ENCODE results near the gene ATXN2L.

The ATXN2L gene

DNA sequence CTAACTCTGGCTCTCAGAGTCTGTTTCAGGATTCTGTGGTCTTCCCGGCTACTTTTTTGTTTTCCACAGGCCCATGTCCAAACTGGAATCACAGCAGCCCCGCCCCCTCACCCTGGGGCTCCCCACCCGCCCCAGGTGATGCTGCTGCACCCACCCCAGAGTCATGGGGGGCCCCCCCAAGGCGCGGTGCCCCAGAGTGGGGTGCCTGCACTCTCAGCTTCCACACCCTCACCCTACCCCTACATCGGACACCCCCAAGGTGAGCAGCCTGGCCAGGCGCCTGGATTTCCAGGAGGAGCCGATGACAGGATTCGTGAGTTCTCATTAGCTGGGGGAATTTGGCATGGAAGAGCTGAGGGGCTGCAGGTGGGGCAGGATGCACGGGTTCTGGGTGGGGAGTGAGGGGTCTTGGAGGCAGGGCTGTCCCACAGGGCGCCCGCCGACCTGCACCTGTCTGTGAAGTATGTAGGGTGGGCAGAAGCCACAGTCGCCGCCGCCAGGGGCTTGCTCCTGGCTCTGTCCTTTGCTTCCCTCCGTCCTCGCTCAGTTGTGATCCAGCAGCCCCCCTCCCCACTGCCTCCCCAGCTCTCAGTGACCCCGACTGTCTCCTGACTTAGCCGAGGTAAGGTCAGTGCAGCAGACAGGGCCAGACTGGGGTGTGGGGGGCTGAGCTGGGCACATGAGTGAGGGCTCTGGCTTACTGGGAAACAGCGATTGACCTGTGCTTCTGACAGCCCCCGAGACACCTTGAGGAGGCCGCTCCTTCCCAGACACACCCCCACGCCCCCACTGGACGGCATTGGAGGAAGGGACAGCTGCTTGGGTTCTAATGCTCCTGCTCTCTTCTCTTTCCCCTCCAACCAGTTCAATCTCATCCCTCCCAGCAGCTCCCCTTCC, 13.3 kb downstream of the ATXN2L start:
- no peak for TF ChIP-seq Cebpa-rat (IDR thresholded peaks at IDR 0.05)
- Histone ChIP-seq H3K4me2 (no peak overlapping the region), H3K27me3 (no peaks in the 10 kb centered on the region), H4K20me1 (peaks cover 56 to 100% (median 93%) of the 10 kb centered on the region in 11 experiments; a peak in 21 of 22 replicates), H3K4me3 (no peak overlapping the region), H3K9ac (no peak overlapping the region), H3K36me3 (peaks cover 72 to 97% (median 89%) of the 10 kb centered on the region in 11 experiments), H3K27ac (no peak overlapping the region), H3K9me3 (replicated peaks in 1 of 11) (no peaks in the 10 kb centered on the region), H3K4me1 (peaks cover 0 to 34% (median 7%) of the 10 kb centered on the region in 10 experiments; a peak in 9 of 20 replicates)

DNA sequence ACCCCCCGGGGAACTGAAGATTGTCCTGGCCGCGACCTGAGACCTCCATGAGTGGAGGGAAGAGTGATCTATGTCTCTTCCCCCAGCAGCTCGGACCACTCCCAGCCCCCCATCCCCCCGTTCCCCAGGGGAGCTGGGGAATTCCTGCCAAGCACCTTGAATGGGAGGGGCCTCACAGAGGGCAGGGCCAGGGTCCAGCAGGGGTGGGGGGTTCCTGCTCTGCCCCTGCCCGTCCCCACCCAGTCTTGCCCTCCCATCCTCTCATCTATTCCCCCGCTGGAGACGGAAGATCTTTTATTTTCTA, 13.9 kb downstream of the ATXN2L start:
- no peak for TF ChIP-seq Cebpa-rat (IDR thresholded peaks at IDR 0.05)
- Histone ChIP-seq H3K4me2 (no peak overlapping the region), H3K4me3 (no peak overlapping the region), H3K9ac (no peak overlapping the region), H3K27ac (no peak overlapping the region), H3K27me3 (no peaks in the 10 kb centered on the region), H3K4me1 (peaks cover 0 to 34% (median 7%) of the 10 kb centered on the region in 10 experiments; a peak in 9 of 20 replicates), H3K36me3 (peaks cover 72 to 97% (median 89%) of the 10 kb centered on the region in 11 experiments), H3K9me3 (replicated peaks in 1 of 11) (no peaks in the 10 kb centered on the region), H4K20me1 (peaks cover 51 to 100% (median 87%) of the 10 kb centered on the region in 11 experiments; a peak in 21 of 22 replicates)

DNA sequence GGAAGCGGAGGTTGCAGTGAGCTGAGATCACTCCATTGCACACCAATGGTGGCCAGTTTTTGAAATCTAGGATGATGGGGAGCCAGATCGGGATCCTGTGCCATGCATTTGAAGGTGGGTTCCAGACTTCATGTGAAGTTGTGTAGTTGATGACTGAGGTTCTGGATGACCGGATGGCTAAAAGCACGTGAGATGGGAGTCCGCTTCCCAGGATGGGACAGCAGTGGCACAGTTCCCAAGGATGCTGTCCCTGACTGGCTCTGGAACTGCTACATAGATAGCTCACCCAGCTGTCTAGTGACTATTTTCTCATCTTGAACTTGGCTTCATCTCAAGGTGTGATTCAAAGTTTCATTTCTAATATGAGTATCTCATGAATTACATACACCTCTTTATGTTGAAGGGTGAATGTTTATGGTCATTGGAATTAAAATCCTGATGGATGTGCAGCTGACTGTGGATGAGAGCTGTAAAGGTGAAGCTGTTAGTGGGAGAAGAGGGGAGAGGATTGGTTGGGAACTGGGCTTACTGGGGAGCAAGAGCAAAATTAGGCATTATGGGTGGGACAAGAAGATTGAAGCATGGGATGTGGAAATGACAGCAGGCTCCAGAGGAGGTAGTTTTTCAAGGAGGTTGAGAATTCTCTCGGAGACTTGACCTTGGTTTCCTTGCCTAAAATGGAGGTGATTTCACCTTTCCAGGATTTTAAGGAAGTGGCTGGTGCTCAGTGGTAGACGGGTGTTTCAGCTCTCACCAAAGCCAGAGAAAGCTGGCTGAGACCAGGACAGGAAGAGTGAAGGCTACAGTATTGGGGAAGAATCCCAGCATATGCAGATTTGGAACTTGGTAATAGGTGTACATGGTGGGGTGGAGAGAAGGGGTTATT, 15.1 kb downstream of the ATXN2L start:
- H3K9ac ChIP-seq, result no peak overlapping the region
- no peak overlapping the region for H3K27ac ChIP-seq
- peaks cover 38 to 100% (median 87%) of the 10 kb centered on the region in 11 experiments; a peak in 21 of 22 replicates for H4K20me1 ChIP-seq
- peak overlapping the region in 2 of 11 experiments; percentile 2 to 47; a peak in 2 of 22 replicates for H3K4me2 ChIP-seq
- H3K9me3 ChIP-seq (replicated peaks in 1 of 11), result no peaks in the 10 kb centered on the region
- TF ChIP-seq Cebpa-rat (IDR thresholded peaks at IDR 0.05), result no peak
- H3K4me3 ChIP-seq, result no peak overlapping the region
- H3K4me1 ChIP-seq, result peaks cover 0 to 34% (median 7%) of the 10 kb centered on the region in 10 experiments; a peak in 9 of 20 replicates
- H3K36me3 ChIP-seq, result peaks cover 72 to 97% (median 89%) of the 10 kb centered on the region in 11 experiments
- no peaks in the 10 kb centered on the region for H3K27me3 ChIP-seq

DNA sequence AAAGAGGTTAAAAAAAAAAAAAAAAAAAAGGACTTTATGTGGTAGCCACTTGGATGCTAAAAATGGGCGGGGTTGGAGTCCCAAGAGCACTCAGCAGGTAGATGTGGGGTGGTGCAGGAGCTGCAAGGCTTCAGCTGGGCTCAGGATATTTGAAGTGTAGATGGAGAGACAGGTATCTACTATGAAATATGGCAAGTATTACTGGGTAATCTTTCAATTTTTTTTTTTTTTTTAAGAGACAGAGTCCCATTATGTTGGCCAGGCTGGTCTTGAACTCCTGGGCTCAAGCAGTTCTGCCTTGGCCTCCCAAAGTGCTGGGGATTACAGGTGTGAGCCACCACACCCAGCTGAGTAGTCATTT, 15.7 kb downstream of the ATXN2L start:
- no peak for TF ChIP-seq Cebpa-rat (IDR thresholded peaks at IDR 0.05)
- Histone ChIP-seq H3K4me1 (peaks cover 0 to 34% (median 7%) of the 10 kb centered on the region in 10 experiments; a peak in 9 of 20 replicates), H4K20me1 (peaks cover 32 to 100% (median 87%) of the 10 kb centered on the region in 11 experiments; a peak in 21 of 22 replicates), H3K9me3 (replicated peaks in 1 of 11) (no peaks in the 10 kb centered on the region), H3K9ac (0 out of 22 replicates have a peak overlapping the region, but pooled peaks of 1 of the 11 experiments have one; percentile 33), H3K4me3 (no peak overlapping the region), H3K4me2 (peak overlapping the region in 3 of 11 experiments; percentile 43 to 70 (median 47); a peak in 5 of 22 replicates), H3K27ac (no peak overlapping the region), H3K27me3 (no peaks in the 10 kb centered on the region), H3K36me3 (peaks cover 72 to 97% (median 89%) of the 10 kb centered on the region in 11 experiments)

DNA sequence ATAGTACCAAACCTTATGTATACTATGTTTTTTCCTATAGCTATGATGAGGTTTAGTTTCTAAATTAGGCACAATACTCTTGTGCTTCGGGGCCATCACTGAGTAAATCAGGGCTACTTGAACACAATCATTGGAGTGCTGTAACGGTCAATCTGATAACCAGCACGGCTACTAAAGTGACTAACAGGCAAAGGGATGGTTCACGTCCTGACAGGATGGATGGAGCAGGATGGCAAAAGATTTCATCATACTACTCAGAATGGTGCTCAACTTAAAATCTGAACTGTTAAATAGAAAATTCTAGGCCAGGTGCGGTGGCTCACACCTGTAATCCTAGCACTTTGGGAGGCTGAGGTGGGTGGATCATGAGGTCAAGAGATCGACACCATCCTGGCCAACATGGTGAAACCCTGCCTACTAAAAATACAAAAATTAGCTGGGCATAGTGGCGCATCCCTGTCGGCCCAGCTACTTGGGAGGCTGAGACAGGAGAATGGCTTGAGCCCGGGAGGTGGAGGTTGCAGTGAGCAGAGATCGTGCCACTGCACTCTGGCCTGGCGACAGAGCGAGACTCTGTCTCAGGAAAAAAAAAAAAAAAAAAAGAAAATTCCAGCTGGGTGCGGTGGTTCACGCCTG, 16.3 kb downstream of the ATXN2L start:
- Histone ChIP-seq H3K9me3 (replicated peaks in 1 of 11) (no peaks in the 10 kb centered on the region), H3K4me2 (peak overlapping the region in 5 of 11 experiments; percentile 11 to 70 (median 43); a peak in 7 of 22 replicates), H3K27me3 (no peaks in the 10 kb centered on the region), H3K9ac (peak overlapping the region in 3 of 11 experiments; percentile 33 to 41 (median 37); a peak in 5 of 22 replicates), H3K4me3 (no peak overlapping the region), H4K20me1 (peaks cover 26 to 100% (median 87%) of the 10 kb centered on the region in 11 experiments; a peak in 21 of 22 replicates), H3K36me3 (peaks cover 72 to 97% (median 89%) of the 10 kb centered on the region in 11 experiments), H3K4me1 (peaks cover 0 to 34% (median 9%) of the 10 kb centered on the region in 10 experiments; a peak in 10 of 20 replicates), H3K27ac (peak overlapping the region in 2 of 11 experiments; percentile 28 to 53; a peak in 3 of 22 replicates)
- TF ChIP-seq Cebpa-rat (IDR thresholded peaks at IDR 0.05), result peak in 1 of 11 experiments; percentile 11; a peak in 1 of 22 replicates

DNA sequence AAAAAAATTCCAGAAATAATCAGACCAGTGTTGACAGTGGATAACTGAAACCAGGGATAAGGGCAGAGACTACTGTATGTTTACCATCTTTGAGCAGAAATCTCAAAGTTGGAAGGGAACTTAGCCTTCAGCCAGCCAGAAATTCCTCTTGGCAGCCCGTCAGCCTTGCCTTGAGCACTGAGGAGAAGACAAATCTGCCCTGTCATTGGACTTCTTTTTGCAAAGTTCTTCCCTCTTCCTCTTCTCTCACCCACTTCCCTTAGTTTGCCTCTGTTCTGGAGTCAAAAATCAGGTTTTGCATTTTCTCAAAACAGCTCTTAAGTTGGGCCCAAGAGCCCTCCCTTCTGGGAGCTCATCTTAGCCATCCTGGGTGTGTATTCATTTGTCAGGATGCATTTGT, 17.1 kb downstream of the ATXN2L start:
- peaks cover 72 to 97% (median 89%) of the 10 kb centered on the region in 11 experiments for H3K36me3 ChIP-seq
- H3K4me1 ChIP-seq, result peaks cover 3 to 41% (median 17%) of the 10 kb centered on the region in 10 experiments
- peak overlapping the region in 8 of 11 experiments; percentile 22 to 53 (median 34); a peak in 15 of 22 replicates for H3K27ac ChIP-seq
- no peaks in the 10 kb centered on the region for H3K27me3 ChIP-seq
- peaks cover 19 to 100% (median 87%) of the 10 kb centered on the region in 11 experiments; a peak in 21 of 22 replicates for H4K20me1 ChIP-seq
- no peak overlapping the region for H3K4me3 ChIP-seq
- peak overlapping the region in 4 of 11 experiments; percentile 33 to 49 (median 40); a peak in 5 of 22 replicates for H3K9ac ChIP-seq
- H3K9me3 ChIP-seq (replicated peaks in 1 of 11), result no peaks in the 10 kb centered on the region
- no peak for TF ChIP-seq Cebpa-rat (IDR thresholded peaks at IDR 0.05)
- peak overlapping the region in 4 of 11 experiments; percentile 25 to 70 (median 45); a peak in 6 of 22 replicates for H3K4me2 ChIP-seq

DNA sequence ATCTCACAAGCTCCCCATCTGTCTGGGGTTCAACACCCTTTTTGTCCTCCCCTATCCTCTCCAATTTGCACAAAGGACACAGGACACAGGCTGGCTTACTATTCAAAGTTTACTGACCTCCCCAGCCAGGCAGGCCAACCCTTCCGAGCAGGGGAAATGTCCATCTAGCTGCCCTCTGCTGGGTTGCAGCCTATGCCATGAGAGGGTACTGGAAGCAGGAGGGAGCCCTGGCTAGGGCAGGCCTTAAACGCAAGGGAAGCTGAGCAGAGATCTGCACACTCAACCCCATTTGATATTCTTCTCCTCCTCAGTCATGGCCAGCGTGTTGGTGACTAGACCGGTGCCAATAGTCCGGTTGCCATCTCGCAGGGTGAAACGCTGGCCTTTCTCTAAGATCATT, 19.9 kb downstream of the ATXN2L start:
- Histone ChIP-seq H4K20me1 (peaks cover 0 to 82% (median 66%) of the 10 kb centered on the region in 11 experiments; a peak in 20 of 22 replicates), H3K27me3 (no peaks in the 10 kb centered on the region), H3K4me3 (no peak overlapping the region), H3K36me3 (peaks cover 44 to 73% (median 64%) of the 10 kb centered on the region in 11 experiments), H3K4me2 (no peak overlapping the region), H3K9me3 (replicated peaks in 1 of 11) (no peaks in the 10 kb centered on the region), H3K9ac (0 out of 22 replicates have a peak overlapping the region, but pooled peaks of 2 of the 11 experiments have one; percentile 10 to 21), H3K27ac (no peak overlapping the region), H3K4me1 (peaks cover 19 to 57% (median 31%) of the 10 kb centered on the region in 10 experiments)
- no peak for TF ChIP-seq Cebpa-rat (IDR thresholded peaks at IDR 0.05)

DNA sequence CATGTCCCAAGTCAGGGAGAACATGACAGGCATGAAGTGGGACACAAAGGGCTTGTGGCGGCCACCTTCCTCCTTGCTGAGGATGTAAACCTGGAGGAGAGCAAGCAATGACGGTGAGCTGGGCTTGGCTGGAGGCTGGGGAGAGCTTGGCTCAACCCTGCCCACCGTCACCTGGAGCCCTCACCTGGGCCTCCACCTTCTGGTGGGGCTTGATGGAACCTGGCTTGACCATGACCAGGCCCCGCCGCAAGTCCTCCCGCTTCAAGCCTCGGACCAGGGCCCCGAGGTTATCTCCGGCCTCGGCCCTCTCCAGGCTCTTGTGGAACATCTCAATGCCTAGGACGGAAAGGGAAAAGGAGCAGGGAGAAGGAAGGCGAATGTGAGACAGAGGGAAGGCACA, 21.0 kb downstream of the ATXN2L start:
- H3K36me3 ChIP-seq, result peaks cover 39 to 63% (median 53%) of the 10 kb centered on the region in 11 experiments
- H3K4me2 ChIP-seq, result no peak overlapping the region
- H3K9ac ChIP-seq, result peak overlapping the region in 3 of 11 experiments; percentile 3 to 97 (median 19); a peak in 1 of 22 replicates
- no peak for TF ChIP-seq Cebpa-rat (IDR thresholded peaks at IDR 0.05)
- H3K27me3 ChIP-seq, result no peaks in the 10 kb centered on the region
- no peak overlapping the region for H3K27ac ChIP-seq
- H3K4me1 ChIP-seq, result peaks cover 28 to 56% (median 39%) of the 10 kb centered on the region in 10 experiments
- H3K9me3 ChIP-seq (replicated peaks in 1 of 11), result no peaks in the 10 kb centered on the region
- H3K4me3 ChIP-seq, result no peak overlapping the region
- H4K20me1 ChIP-seq, result peaks cover 0 to 71% (median 56%) of the 10 kb centered on the region in 11 experiments; a peak in 20 of 22 replicates
